OCI-LY1 (cell line): ENCODE measurements around the gene TECPR2.

Experiments
- H2AFZ ChIP-seq: fragments of 200-600 bp; sonication (generic), shearing (Covaris generic); 2 replicates; pipeline ENCODE4 v1.6.0; 2014; ENCODE audit warnings: antibody characterized with exemption, mild to moderate bottlenecking, low read length
- H3F3A ChIP-seq: fragments of 200-600 bp; sonication (generic), shearing (Covaris generic); 2 replicates; pipeline ENCODE4 v1.6.0; 2014; ENCODE audit warnings: mild to moderate bottlenecking, antibody characterized with exemption, low read length, moderate library complexity; ENCODE audit not compliant: insufficient read depth
- H3K27ac ChIP-seq: fragments of 200-600 bp; sonication (generic); 2 replicates; pipeline ENCODE4 v1.5.1; 2014; ENCODE audit warnings: low read length, mixed run types, mild to moderate bottlenecking, low read depth; ENCODE audit not compliant: poor library complexity, severe bottlenecking
- H3K27me3 ChIP-seq: fragments of 200-600 bp; sonication (generic); 2 replicates; pipeline ENCODE4 v1.6.0; 2014; ENCODE audit warnings: antibody characterized with exemption, mild to moderate bottlenecking, low read length, moderate library complexity; ENCODE audit not compliant: insufficient read depth
- H3K36me3 ChIP-seq: fragments of 200-600 bp; sonication (generic); 2 replicates; pipeline ENCODE4 v1.6.1; 2014; ENCODE audit warnings: mild to moderate bottlenecking, antibody characterized with exemption, low read length, moderate library complexity, mixed read lengths; ENCODE audit not compliant: insufficient read depth
- H3K4me1 ChIP-seq: fragments of 200-600 bp; sonication (generic); 2 replicates; pipeline ENCODE4 v1.5.1; 2014; ENCODE audit warnings: mild to moderate bottlenecking, low read length, moderate library complexity; ENCODE audit not compliant: insufficient read depth, severe bottlenecking
- H3K4me2 ChIP-seq: fragments of 200-600 bp; sonication (generic), shearing (Covaris generic); 2 replicates; pipeline ENCODE4 v1.6.1; 2014; ENCODE audit warnings: low read length
- H3K4me3 ChIP-seq: fragments of 200-600 bp; sonication (generic); 2 replicates; pipeline ENCODE4 v1.5.1; 2014; ENCODE audit warnings: low read length, low read depth, mild to moderate bottlenecking, mixed read lengths; ENCODE audit not compliant: poor library complexity, severe bottlenecking
- H3K79me2 ChIP-seq: fragments of 200-600 bp; shearing (Covaris generic); 2 replicates; pipeline ENCODE4 v1.6.1; 2016; ENCODE audit warnings: mixed run types, low read length, mixed read lengths; ENCODE audit not compliant: insufficient read depth
- H3K9ac ChIP-seq: fragments of 200-600 bp; sonication (generic), shearing (Covaris generic); 2 replicates; pipeline ENCODE4 v1.6.1; 2014; ENCODE audit warnings: mild to moderate bottlenecking, low read length, mixed read lengths
- H3K9me2 ChIP-seq: fragments of 200-600 bp; sonication (generic), shearing (Covaris generic); 2 replicates; pipeline ENCODE4 v1.6.1; 2014; ENCODE audit warnings: low read depth, mild to moderate bottlenecking, low read length, mixed read lengths
- H3K9me3 ChIP-seq: fragments of 200-600 bp; shearing (Covaris generic); 2 replicates; pipeline ENCODE4 v1.6.1; 2014; ENCODE audit warnings: low read length, mixed read lengths
- H4K20me1 ChIP-seq: fragments of 200-600 bp; sonication (generic), shearing (Covaris generic); 2 replicates; pipeline ENCODE4 v1.6.0; 2016; ENCODE audit warnings: mild to moderate bottlenecking, low read length; ENCODE audit not compliant: insufficient read depth
- EZH2 ChIP-seq: fragments of 200-600 bp; sonication (generic), shearing (Covaris generic); IDR thresholded peaks from 2 replicates; pipeline ENCODE4 v1.8.0; 2017; ENCODE audit warnings: borderline replicate concordance, mixed run types, mild to moderate bottlenecking, antibody characterized with exemption, low read length, moderate library complexity, mixed read lengths
- TF ChIP-seq, protein P1 (sequence below): fragments of 200-600 bp; sonication (generic), shearing (Covaris generic); IDR thresholded peaks from 2 replicates; pipeline ENCODE4 v1.5.1; 2017; ENCODE audit warnings: mild to moderate bottlenecking, antibody characterized with exemption, low read length, moderate library complexity, mixed read lengths

The TECPR2 gene

GRCh38 chr14:102430212-102430908 lies 67.6 kb downstream of the TECPR2 start:
- Histone ChIP-seq H3K9me3 (no peaks in the 10 kb centered on the region), H3K27me3 (no peaks in the 10 kb centered on the region), H3K27ac (no peak overlapping the region), H3F3A (no peaks in the 10 kb centered on the region), H3K79me2 (no peaks in the 10 kb centered on the region), H3K4me3 (no peak overlapping the region), H3K4me1 (no peaks in the 10 kb centered on the region), H2AFZ (no peak overlapping the region), H3K36me3 (0 out of 2 replicates have a peak, but pooled peaks cover 3% of the 10 kb centered on the region), H4K20me1 (no peaks in the 10 kb centered on the region), H3K9ac (no peak overlapping the region), H3K4me2 (no peak overlapping the region), H3K9me2 (no peaks in the 10 kb centered on the region)
- TF ChIP-seq, protein P1, sequence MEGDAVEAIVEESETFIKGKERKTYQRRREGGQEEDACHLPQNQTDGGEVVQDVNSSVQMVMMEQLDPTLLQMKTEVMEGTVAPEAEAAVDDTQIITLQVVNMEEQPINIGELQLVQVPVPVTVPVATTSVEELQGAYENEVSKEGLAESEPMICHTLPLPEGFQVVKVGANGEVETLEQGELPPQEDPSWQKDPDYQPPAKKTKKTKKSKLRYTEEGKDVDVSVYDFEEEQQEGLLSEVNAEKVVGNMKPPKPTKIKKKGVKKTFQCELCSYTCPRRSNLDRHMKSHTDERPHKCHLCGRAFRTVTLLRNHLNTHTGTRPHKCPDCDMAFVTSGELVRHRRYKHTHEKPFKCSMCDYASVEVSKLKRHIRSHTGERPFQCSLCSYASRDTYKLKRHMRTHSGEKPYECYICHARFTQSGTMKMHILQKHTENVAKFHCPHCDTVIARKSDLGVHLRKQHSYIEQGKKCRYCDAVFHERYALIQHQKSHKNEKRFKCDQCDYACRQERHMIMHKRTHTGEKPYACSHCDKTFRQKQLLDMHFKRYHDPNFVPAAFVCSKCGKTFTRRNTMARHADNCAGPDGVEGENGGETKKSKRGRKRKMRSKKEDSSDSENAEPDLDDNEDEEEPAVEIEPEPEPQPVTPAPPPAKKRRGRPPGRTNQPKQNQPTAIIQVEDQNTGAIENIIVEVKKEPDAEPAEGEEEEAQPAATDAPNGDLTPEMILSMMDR = no peak
- no peak for TF ChIP-seq EZH2

- TF ChIP-seq, protein P1 = no peak
- no peak for TF ChIP-seq EZH2
- no peak overlapping the region for H3K4me2 ChIP-seq
- no peaks in the 10 kb centered on the region for H3K79me2 ChIP-seq
- H3K4me3 ChIP-seq = no peak overlapping the region
- H4K20me1 ChIP-seq = no peaks in the 10 kb centered on the region
- H3K9me3 ChIP-seq = no peaks in the 10 kb centered on the region
- 0 out of 2 replicates have a peak, but pooled peaks cover 3% of the 10 kb centered on the region for H3K36me3 ChIP-seq
- no peaks in the 10 kb centered on the region for H3K4me1 ChIP-seq
- no peak overlapping the region for H3K27ac ChIP-seq
- no peak overlapping the region for H2AFZ ChIP-seq
- no peaks in the 10 kb centered on the region for H3K27me3 ChIP-seq
- H3F3A ChIP-seq = no peaks in the 10 kb centered on the region
- no peak overlapping the region for H3K9ac ChIP-seq
- H3K9me2 ChIP-seq = no peaks in the 10 kb centered on the region
Measured at GRCh38 chr14:102431751-102432150, 69.0 kb downstream of the TECPR2 start.

DNA sequence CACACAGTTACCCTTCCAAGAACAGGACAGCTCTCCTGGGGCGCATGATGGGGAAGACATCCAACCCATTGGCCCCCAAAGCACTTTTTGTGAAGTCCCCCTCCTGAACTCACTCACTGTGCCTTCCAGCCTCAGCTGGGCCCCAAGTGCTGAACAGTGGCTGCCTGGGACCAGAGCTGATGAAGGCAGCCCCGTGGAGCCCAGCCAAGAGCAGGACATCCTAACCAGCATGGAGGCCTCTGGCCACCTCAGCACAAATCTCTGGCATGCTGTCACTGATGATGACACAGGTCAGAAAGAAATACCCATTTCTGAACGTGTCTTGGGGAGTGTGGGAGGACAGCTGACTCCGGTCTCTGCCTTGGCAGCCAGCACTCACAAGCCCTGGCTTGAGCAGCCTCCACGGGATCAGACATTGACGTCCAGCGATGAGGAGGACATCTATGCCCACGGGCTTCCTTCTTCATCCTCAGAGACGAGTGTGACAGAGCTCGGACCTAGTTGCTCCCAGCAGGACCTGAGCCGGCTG lies 72.0 kb downstream of the TECPR2 start:
- Histone ChIP-seq H3K4me3 (no peak overlapping the region), H2AFZ (no peak overlapping the region), H3K4me1 (peaks cover 4% of the 10 kb centered on the region), H3K27me3 (no peaks in the 10 kb centered on the region), H3K27ac (no peak overlapping the region), H3K9me3 (no peaks in the 10 kb centered on the region), H3K9ac (no peak overlapping the region), H4K20me1 (no peaks in the 10 kb centered on the region), H3K9me2 (no peaks in the 10 kb centered on the region), H3F3A (no peaks in the 10 kb centered on the region), H3K4me2 (no peak overlapping the region), H3K36me3 (no peaks in the 10 kb centered on the region), H3K79me2 (no peaks in the 10 kb centered on the region)
- no peak for TF ChIP-seq EZH2
- TF ChIP-seq, protein P1 = no peak
